Neutrophil (primary cell): ENCODE results near the gene MACIR.

Experiments
- H3K27ac ChIP-seq: fragments of 200-600 bp; sonication (generic); 2 replicates; pipeline ENCODE4 v1.5.1; 2016; ENCODE audit warnings: mild to moderate bottlenecking, moderate library complexity
- H3K27me3 ChIP-seq: fragments of 200-600 bp; sonication (generic); 2 replicates; pipeline ENCODE4 v1.6.0; 2016; ENCODE audit warnings: mild to moderate bottlenecking
- H3K36me3 ChIP-seq: fragments of 200-600 bp; sonication (generic); 2 replicates; pipeline ENCODE4 v1.5.1; 2017
- H3K4me1 ChIP-seq, 2 experiments: fragments of 200-600 bp in 1 of 2; sonication (generic) in 1 of 2; 1 replicate in 1 of 2; 2 replicates in 1 of 2; pipeline versions ENCODE4 v1.5.1 to v1.6.1; 2013 to 2016; ENCODE audit warnings: low read depth in 1 of 2, low read length in 1 of 2, mild to moderate bottlenecking in 1 of 2, moderate library complexity in 1 of 2; ENCODE audit not compliant: control insufficient read depth in 1 of 2, insufficient read depth in 1 of 2
- H3K4me3 ChIP-seq, 2 experiments: fragments of 200-600 bp in 1 of 2; sonication (generic) in 1 of 2; 1 replicate in 1 of 2; 2 replicates in 1 of 2; pipeline ENCODE4 v1.5.1; 2013 to 2016; ENCODE audit warnings: low read depth in 1 of 2, low read length in 1 of 2, mild to moderate bottlenecking in 1 of 2, moderate library complexity in 1 of 2
- H3K9me3 ChIP-seq: fragments of 200-600 bp; sonication (generic); 2 replicates; pipeline ENCODE4 v1.5.1; 2016
- CTCF ChIP-seq: fragments of 200-600 bp; sonication (generic); IDR thresholded peaks from 2 replicates; pipeline ENCODE4 v1.5.1; 2016; ENCODE audit warnings: antibody characterized with exemption

The MACIR gene

GRCh38 chr5:103280967-103281366 lies 22.4 kb downstream of the MACIR start:
- TF ChIP-seq CTCF: no peak
- Histone ChIP-seq H3K4me1 (peaks cover 19 to 23% of the 10 kb centered on the region in 2 experiments), H3K36me3 (peaks cover 8% of the 10 kb centered on the region), H3K4me3 (no peak overlapping the region), H3K9me3 (no peaks in the 10 kb centered on the region), H3K27ac (peak overlapping the region; percentile 71), H3K27me3 (no peaks in the 10 kb centered on the region)

- H3K36me3 ChIP-seq: no peaks in the 10 kb centered on the region
- no peak overlapping the region for H3K27ac ChIP-seq
- no peak for TF ChIP-seq CTCF
- H3K4me1 ChIP-seq: peaks cover 19 to 23% of the 10 kb centered on the region in 2 experiments
- H3K27me3 ChIP-seq: no peaks in the 10 kb centered on the region
- H3K4me3 ChIP-seq: no peak overlapping the region
- H3K9me3 ChIP-seq: no peaks in the 10 kb centered on the region
These were observed 24.6 kb downstream of the MACIR start for GRCh38 chr5:103283120-103283519.

- Histone ChIP-seq H3K36me3 (no peaks in the 10 kb centered on the region), H3K9me3 (no peaks in the 10 kb centered on the region), H3K27me3 (no peaks in the 10 kb centered on the region), H3K4me3 (no peak overlapping the region), H3K27ac (no peak overlapping the region), H3K4me1 (peaks cover 19 to 23% of the 10 kb centered on the region in 2 experiments)
- no peak for TF ChIP-seq CTCF
These were observed 25.3 kb downstream of the MACIR start for GRCh38 chr5:103283869-103284268.

- Histone ChIP-seq H3K36me3 (no peaks in the 10 kb centered on the region), H3K9me3 (no peaks in the 10 kb centered on the region), H3K4me3 (no peak overlapping the region), H3K27ac (no peak overlapping the region), H3K4me1 (no peaks in the 10 kb centered on the region), H3K27me3 (no peaks in the 10 kb centered on the region)
- TF ChIP-seq CTCF: no peak
These were observed 28.1 kb downstream of the MACIR start for GRCh38 chr5:103286622-103287021.

GRCh38 chr5:103289024-103289423 lies 30.5 kb downstream of the MACIR start:
- no peak overlapping the region for H3K27ac ChIP-seq
- TF ChIP-seq CTCF: no peak
- no peaks in the 10 kb centered on the region for H3K36me3 ChIP-seq
- H3K9me3 ChIP-seq: no peaks in the 10 kb centered on the region
- no peaks in the 10 kb centered on the region for H3K27me3 ChIP-seq
- no peak overlapping the region for H3K4me3 ChIP-seq
- H3K4me1 ChIP-seq: no peaks in the 10 kb centered on the region

- H3K36me3 ChIP-seq: no peaks in the 10 kb centered on the region
- H3K4me3 ChIP-seq: no peak overlapping the region
- no peak overlapping the region for H3K27ac ChIP-seq
- H3K27me3 ChIP-seq: no peaks in the 10 kb centered on the region
- H3K9me3 ChIP-seq: no peaks in the 10 kb centered on the region
- H3K4me1 ChIP-seq: no peaks in the 10 kb centered on the region
- TF ChIP-seq CTCF: no peak
These were observed 32.3 kb downstream of the MACIR start for GRCh38 chr5:103290846-103291245.
